Body of pancreas (tissue), 4 donors: Measurements from ENCODE around the gene TTLL11. TPM values are rescaled to one million over a fixed set of nuclear protein-coding genes. Genes with fewer than 3 reads are reported as not detected.

ENCODE experiments used
- ATAC-seq: fragments of 150-250 bp; one replicate; pipeline ENCODE4 v1.9.1; 2016
- DNase-seq, 4 donors: peaks; one replicate each; pipeline ENCODE4 v3.0.0-alpha.2; 2019
- H3K27ac ChIP-seq, 4 donors: fragments of 200-600 bp; sonication (generic); 1 replicate in 3 of 4; 2 replicates in 1 of 4; pipeline versions ENCODE4 v1.5.1 to v1.6.1; 2016 to 2019; ENCODE audit warnings: mild to moderate bottlenecking in 1 of 4, mixed read lengths in 1 of 4, moderate library complexity in 1 of 4
- H3K27me3 ChIP-seq, 2 donors: fragments of 200-600 bp; sonication (generic); one replicate each; pipeline ENCODE4 v1.6.0; 2016; ENCODE audit warnings: mild to moderate bottlenecking in 1 of 2
- H3K36me3 ChIP-seq, 2 donors: fragments of 200-600 bp; sonication (generic); replicated peaks in 1 of 2; 2 replicates each; pipeline ENCODE4 v1.5.1; 2016; ENCODE audit warnings: low read depth in 2 of 2; ENCODE audit not compliant: insufficient read depth in 1 of 2
- H3K4me1 ChIP-seq: fragments of 200-600 bp; sonication (generic); one replicate; pipeline ENCODE4 v1.6.0; 2016
- H3K4me3 ChIP-seq, 2 donors: fragments of 200-600 bp; sonication (generic); 1 replicate in 1 of 2; 2 replicates in 1 of 2; pipeline ENCODE4 v1.5.1; 2016 to 2019
- H3K9me3 ChIP-seq, 3 donors: fragments of 200-600 bp; sonication (generic); 1 replicate in 2 of 3; 2 replicates in 1 of 3; pipeline ENCODE4 v1.5.1; 2016
- CTCF ChIP-seq, 7 experiments: fragments of 450-650 bp in 4 of 7; fragments of 200-600 bp in 3 of 7; sonication (generic) in 3 of 7; IDR thresholded peaks; one replicate each; pipeline ENCODE4 v1.5.1; 2016 to 2019; ENCODE audit warnings: antibody characterized with exemption in 7 of 7
- POLR2A ChIP-seq, 3 donors: fragments of 450-650 bp; IDR thresholded peaks; one replicate each; pipeline ENCODE4 v1.6.1; 2016; ENCODE audit warnings: antibody characterized with exemption in 3 of 3, mild to moderate bottlenecking in 2 of 3
- WGBS, 2 donors: methylation state at CpG; one replicate each; pipeline ENCODE4 v1.1.5; 2017; 5-methylcytosine and 5-hydroxymethylcytosine counted together
- intact Hi-C: fragments of 100-400 bp; cut with DNase I; formaldehyde crosslinking; loops from one replicate; pipeline ENCODE4 v1.15.1; 2023
- total RNA-seq, 2 donors: library from RNA; depleted of rRNA; stranded (reverse); fragments of >200 nt; gene quantifications; one replicate each; pipeline ENCODE4 v1.1.0, GENCODE V29; 2016

TTLL11 gene
- total RNA-seq, 2 donors from 2014 or later, result 14.5 to 16.8 TPM

- no peaks in the 10 kb centered on the region for H3K27me3 ChIP-seq
- H3K4me1 ChIP-seq, result peaks cover 49% of the 10 kb centered on the region
- ATAC-seq (no peak), DNase-seq (no peak)
- no peak overlapping the region for H3K4me3 ChIP-seq
- no peaks in the 10 kb centered on the region for H3K36me3 ChIP-seq
- TF ChIP-seq CTCF (IDR thresholded peaks at IDR 0.05), result no peak
- no peak for TF ChIP-seq POLR2A (IDR thresholded peaks at IDR 0.05)
- H3K9me3 ChIP-seq, result no peaks in the 10 kb centered on the region
- intact Hi-C loops, result no loop called here
- 70 to 71% methylated on average over 1 of the region's 1 CpG for WGBS, 2 donors
- peak overlapping the region in 2 of 4 donors; percentile 76 to 88 for H3K27ac ChIP-seq
Measured at GRCh38 chr9:121976751-121977150, 116.4 kb downstream of the TTLL11 start.

GRCh38 chr9:121975801-121976277 lies 117.3 kb downstream of the TTLL11 start:
- ATAC-seq (peak; percentile 86), DNase-seq (peak; percentile 56 to 79 (median 71))
- Histone ChIP-seq H3K27ac (peak overlapping the region; percentile 63 to 88 (median 76)), H3K27me3 (no peaks in the 10 kb centered on the region), H3K9me3 (no peaks in the 10 kb centered on the region), H3K4me3 (no peak overlapping the region), H3K4me1 (peaks cover 49% of the 10 kb centered on the region), H3K36me3 (no peaks in the 10 kb centered on the region)
- WGBS, 2 donors, result 27 to 40% methylated on average over 6 of the region's 6 CpGs
- no peak for TF ChIP-seq CTCF (IDR thresholded peaks at IDR 0.05)
- peak in 2 of 3 donors; percentile 18 to 26 for TF ChIP-seq POLR2A (IDR thresholded peaks at IDR 0.05)
- intact Hi-C loops, result no loop called here

GRCh38 chr9:121974421-121974820 lies 118.7 kb downstream of the TTLL11 start:
- Histone ChIP-seq H3K9me3 (no peaks in the 10 kb centered on the region), H3K36me3 (no peaks in the 10 kb centered on the region), H3K27me3 (no peaks in the 10 kb centered on the region), H3K27ac (no peak overlapping the region), H3K4me1 (peaks cover 43% of the 10 kb centered on the region), H3K4me3 (no peak overlapping the region)
- ATAC-seq (no peak), DNase-seq (no peak)
- TF ChIP-seq POLR2A (IDR thresholded peaks at IDR 0.05) (no peak), CTCF (IDR thresholded peaks at IDR 0.05) (no peak)
- intact Hi-C loops, result no loop called here

- WGBS, 2 donors, result 58 to 61% methylated on average over 7 of the region's 7 CpGs
- Histone ChIP-seq H3K4me1 (peaks cover 43% of the 10 kb centered on the region), H3K27ac (peak overlapping the region; percentile 36 to 72 (median 56))
Measured at GRCh38 chr9:121972501-121972981, 120.6 kb downstream of the TTLL11 start.

More at GRCh38 chr9:121972501-121972981, 120.6 kb downstream of the TTLL11 start:
- H3K36me3 ChIP-seq, result no peaks in the 10 kb centered on the region
- no peaks in the 10 kb centered on the region for H3K9me3 ChIP-seq
- ATAC-seq, result peak; percentile 87
- no peaks in the 10 kb centered on the region for H3K27me3 ChIP-seq
- intact Hi-C loops, result no loop called here
- DNase-seq, result peak; percentile 83 to 90 (median 85)
- H3K4me3 ChIP-seq, result no peak overlapping the region
- TF ChIP-seq CTCF (IDR thresholded peaks at IDR 0.05) (no peak), POLR2A (IDR thresholded peaks at IDR 0.05) (no peak)
